ENCODE results near the gene CNTNAP2.

DNA sequence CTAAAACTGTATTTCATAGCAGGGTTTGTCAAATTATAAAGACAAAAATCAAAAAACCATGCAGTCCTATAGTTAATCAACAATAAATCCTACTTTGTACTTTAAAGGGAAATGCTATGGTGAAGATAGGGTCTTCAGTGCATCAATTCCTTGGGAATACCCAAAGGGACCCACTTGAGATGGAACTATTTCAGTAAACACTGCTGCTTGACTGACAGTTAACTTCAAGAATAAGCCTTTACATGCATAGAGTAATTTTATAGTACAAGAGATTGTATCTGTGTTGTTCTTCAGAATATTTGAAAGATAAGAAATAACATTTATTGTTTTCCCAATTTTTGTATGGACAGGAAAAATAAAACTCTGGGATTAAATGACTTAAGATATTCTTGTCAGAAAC is 1179.6 kb downstream of the CNTNAP2 start:
- TF ChIP-seq, protein P1, sequence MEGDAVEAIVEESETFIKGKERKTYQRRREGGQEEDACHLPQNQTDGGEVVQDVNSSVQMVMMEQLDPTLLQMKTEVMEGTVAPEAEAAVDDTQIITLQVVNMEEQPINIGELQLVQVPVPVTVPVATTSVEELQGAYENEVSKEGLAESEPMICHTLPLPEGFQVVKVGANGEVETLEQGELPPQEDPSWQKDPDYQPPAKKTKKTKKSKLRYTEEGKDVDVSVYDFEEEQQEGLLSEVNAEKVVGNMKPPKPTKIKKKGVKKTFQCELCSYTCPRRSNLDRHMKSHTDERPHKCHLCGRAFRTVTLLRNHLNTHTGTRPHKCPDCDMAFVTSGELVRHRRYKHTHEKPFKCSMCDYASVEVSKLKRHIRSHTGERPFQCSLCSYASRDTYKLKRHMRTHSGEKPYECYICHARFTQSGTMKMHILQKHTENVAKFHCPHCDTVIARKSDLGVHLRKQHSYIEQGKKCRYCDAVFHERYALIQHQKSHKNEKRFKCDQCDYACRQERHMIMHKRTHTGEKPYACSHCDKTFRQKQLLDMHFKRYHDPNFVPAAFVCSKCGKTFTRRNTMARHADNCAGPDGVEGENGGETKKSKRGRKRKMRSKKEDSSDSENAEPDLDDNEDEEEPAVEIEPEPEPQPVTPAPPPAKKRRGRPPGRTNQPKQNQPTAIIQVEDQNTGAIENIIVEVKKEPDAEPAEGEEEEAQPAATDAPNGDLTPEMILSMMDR (conservative IDR thresholded peaks at IDR 0.05 in 1 of 2, IDR thresholded peaks at IDR 0.05 in 1 of 2; ENCODE audit: low read depth in 1 of 2, low read length in 2 of 2), result no peak
- no peak for TF ChIP-seq EZH2 (IDR thresholded peaks at IDR 0.05; ENCODE audit: low read length, missing control alignments)

Data from fibroblast of lung (primary cell).